ENCODE data around the gene CTBP2. TPM values are rescaled to one million over a fixed set of nuclear protein-coding genes. Genes with fewer than 3 reads are reported as not detected.

The CTBP2 gene
- total and polyA plus RNA-seq, 10 of the 15 experiments (the other 5 are each of a cell fraction or from before 2014, with no cell fraction given) = 0.02 to 0.72 (median 0.06) TPM; not detected in 2

- TF ChIP-seq, protein P1, sequence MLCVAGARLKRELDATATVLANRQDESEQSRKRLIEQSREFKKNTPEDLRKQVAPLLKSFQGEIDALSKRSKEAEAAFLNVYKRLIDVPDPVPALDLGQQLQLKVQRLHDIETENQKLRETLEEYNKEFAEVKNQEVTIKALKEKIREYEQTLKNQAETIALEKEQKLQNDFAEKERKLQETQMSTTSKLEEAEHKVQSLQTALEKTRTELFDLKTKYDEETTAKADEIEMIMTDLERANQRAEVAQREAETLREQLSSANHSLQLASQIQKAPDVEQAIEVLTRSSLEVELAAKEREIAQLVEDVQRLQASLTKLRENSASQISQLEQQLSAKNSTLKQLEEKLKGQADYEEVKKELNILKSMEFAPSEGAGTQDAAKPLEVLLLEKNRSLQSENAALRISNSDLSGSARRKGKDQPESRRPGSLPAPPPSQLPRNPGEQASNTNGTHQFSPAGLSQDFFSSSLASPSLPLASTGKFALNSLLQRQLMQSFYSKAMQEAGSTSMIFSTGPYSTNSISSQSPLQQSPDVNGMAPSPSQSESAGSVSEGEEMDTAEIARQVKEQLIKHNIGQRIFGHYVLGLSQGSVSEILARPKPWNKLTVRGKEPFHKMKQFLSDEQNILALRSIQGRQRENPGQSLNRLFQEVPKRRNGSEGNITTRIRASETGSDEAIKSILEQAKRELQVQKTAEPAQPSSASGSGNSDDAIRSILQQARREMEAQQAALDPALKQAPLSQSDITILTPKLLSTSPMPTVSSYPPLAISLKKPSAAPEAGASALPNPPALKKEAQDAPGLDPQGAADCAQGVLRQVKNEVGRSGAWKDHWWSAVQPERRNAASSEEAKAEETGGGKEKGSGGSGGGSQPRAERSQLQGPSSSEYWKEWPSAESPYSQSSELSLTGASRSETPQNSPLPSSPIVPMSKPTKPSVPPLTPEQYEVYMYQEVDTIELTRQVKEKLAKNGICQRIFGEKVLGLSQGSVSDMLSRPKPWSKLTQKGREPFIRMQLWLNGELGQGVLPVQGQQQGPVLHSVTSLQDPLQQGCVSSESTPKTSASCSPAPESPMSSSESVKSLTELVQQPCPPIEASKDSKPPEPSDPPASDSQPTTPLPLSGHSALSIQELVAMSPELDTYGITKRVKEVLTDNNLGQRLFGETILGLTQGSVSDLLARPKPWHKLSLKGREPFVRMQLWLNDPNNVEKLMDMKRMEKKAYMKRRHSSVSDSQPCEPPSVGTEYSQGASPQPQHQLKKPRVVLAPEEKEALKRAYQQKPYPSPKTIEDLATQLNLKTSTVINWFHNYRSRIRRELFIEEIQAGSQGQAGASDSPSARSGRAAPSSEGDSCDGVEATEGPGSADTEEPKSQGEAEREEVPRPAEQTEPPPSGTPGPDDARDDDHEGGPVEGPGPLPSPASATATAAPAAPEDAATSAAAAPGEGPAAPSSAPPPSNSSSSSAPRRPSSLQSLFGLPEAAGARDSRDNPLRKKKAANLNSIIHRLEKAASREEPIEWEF (IDR thresholded peaks at IDR 0.05; ENCODE audit: insufficient replicate concordance, low read depth, low read length) = no peak
- no peak for TF ChIP-seq TCF7 (IDR thresholded peaks at IDR 0.05; ENCODE audit: borderline replicate concordance)
- no peak for TF ChIP-seq IKZF2 (IDR thresholded peaks at IDR 0.05)
Observed at GRCh38 chr10:125063256-125063925, 97.0 kb downstream of the CTBP2 start (continued).

DNA sequence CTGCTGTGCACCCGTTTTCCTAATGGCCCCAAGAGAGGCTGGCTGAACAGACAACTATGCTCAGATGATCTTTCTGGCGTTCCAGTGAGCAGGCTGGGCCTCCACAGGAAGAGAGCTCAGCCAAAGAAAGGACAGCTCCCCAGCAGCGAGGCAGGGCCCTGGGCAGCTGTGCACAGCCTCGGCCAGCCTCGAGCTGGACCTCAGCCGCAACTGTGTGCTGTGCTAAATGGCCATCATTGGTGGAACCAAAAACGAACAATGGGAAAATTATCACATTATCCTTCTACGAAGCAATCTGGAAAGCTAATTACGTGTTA, 97.5 kb downstream of the CTBP2 start:
- Histone ChIP-seq H2AFZ (ENCODE audit: control insufficient read depth, low read depth, low read length) (no peak overlapping the region), H3K4me1 (ENCODE audit: control insufficient read depth, insufficient read depth, low read length) (peaks cover 33% of the 10 kb centered on the region), H4K20me1 (ENCODE audit: control insufficient read depth, insufficient read depth) (0 out of 2 replicates have a peak, but pooled peaks cover 2% of the 10 kb centered on the region), H3K27ac (ENCODE audit: control insufficient read depth, insufficient read depth) (no peak overlapping the region), H3K4me3 (no peak overlapping the region), H3K36me3 (ENCODE audit: control insufficient read depth in 2 of 2, insufficient read depth in 2 of 2, low read length in 1 of 2) (no peaks in the 10 kb centered on the region), H3K27me3 (replicated peaks in 1 of 2; ENCODE audit: control insufficient read depth in 2 of 2, insufficient read depth in 2 of 2, low read length in 1 of 2) (peaks cover 0 to 10% of the 10 kb centered on the region in 2 experiments; a peak in 1 of 4 replicates), H3K9me3 (replicated peaks; ENCODE audit: control insufficient read depth, insufficient read depth, low read length) (peaks cover 14% of the 10 kb centered on the region; the same call in 2 of the 3 replicates), H3K79me2 (ENCODE audit: control insufficient read depth, insufficient read depth, low read length) (no peaks in the 10 kb centered on the region), H3K9ac (ENCODE audit: control insufficient read depth, insufficient read depth, low read length) (no peak overlapping the region), H3K4me2 (ENCODE audit: control insufficient read depth, insufficient read depth) (no peak overlapping the region)
- no TSS peak for BruUV-seq (replicated peaks)
- 24% methylated on average over 9 of the region's 9 CpGs for WGBS (ENCODE audit: insufficient coverage, insufficient replicate concordance, low lambda C conversion rate, missing lambda C conversion rate)
- DNase-seq (ENCODE audit: low read depth, low spot score) (no peak), ATAC-seq (no peak), FAIRE-seq (no peak)
- RAD21 ChIA-PET (ENCODE audit: unreplicated experiment) = interaction anchor here (1.8 kb wide), 1 partner anchor 15 kb away, joined by 7 read pairs; no protein-coding TSS in a partner anchor
- SMC1A ChIA-PET (ENCODE audit: uncharacterized antibody, unreplicated experiment) = interaction anchor here (1.4 to 2.4 kb wide), 2 partner anchors 15 to 71 kb away, joined by 5 to 6 read pairs; no protein-coding TSS in a partner anchor
- intact Hi-C loops (cut with micrococcal nuclease; ENCODE audit: unreplicated experiment) = no loop called here
- no peak for TF ChIP-seq SMAD5 (IDR thresholded peaks at IDR 0.05; ENCODE audit: low read depth)
- no peak for TF ChIP-seq CHD4 (IDR thresholded peaks at IDR 0.05)
- no peak for TF ChIP-seq NR2F1 (conservative IDR thresholded peaks at IDR 0.05)
- TF ChIP-seq CHD1 (IDR thresholded peaks at IDR 0.05; ENCODE audit: low read depth, low read length) = no peak
- TF ChIP-seq SIN3A (IDR thresholded peaks at IDR 0.05; ENCODE audit: low read depth, low read length) = no peak
- no peak for TF ChIP-seq MEF2B (IDR thresholded peaks at IDR 0.05; ENCODE audit: partially characterized antibody, poor library complexity, severe bottlenecking)
- TF ChIP-seq, protein P2, sequence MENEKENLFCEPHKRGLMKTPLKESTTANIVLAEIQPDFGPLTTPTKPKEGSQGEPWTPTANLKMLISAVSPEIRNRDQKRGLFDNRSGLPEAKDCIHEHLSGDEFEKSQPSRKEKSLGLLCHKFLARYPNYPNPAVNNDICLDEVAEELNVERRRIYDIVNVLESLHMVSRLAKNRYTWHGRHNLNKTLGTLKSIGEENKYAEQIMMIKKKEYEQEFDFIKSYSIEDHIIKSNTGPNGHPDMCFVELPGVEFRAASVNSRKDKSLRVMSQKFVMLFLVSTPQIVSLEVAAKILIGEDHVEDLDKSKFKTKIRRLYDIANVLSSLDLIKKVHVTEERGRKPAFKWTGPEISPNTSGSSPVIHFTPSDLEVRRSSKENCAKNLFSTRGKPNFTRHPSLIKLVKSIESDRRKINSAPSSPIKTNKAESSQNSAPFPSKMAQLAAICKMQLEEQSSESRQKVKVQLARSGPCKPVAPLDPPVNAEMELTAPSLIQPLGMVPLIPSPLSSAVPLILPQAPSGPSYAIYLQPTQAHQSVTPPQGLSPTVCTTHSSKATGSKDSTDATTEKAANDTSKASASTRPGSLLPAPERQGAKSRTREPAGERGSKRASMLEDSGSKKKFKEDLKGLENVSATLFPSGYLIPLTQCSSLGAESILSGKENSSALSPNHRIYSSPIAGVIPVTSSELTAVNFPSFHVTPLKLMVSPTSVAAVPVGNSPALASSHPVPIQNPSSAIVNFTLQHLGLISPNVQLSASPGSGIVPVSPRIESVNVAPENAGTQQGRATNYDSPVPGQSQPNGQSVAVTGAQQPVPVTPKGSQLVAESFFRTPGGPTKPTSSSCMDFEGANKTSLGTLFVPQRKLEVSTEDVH (IDR thresholded peaks at IDR 0.05; ENCODE audit: low read depth, partially characterized antibody) = no peak
- TF ChIP-seq CHD2 (IDR thresholded peaks at IDR 0.05; ENCODE audit: borderline replicate concordance, low read depth, low read length) = no peak
- CTCF ChIA-PET = interaction anchor here (1.2 to 5.1 kb wide), 3 partner anchors 15 to 73 kb away, joined by 3 to 31 read pairs (median 10); no protein-coding TSS in a partner anchor
- in situ Hi-C loops (cut with MboI) = loop anchor here (10.0 kb wide), 1 partner anchor 958 kb away; no protein-coding TSS in a partner anchor
- POLR2A ChIA-PET = no interaction called here

All from GM12878 (cell line).